ENCODE measurements around the gene RNASEH2B.

The RNASEH2B gene

DNA sequence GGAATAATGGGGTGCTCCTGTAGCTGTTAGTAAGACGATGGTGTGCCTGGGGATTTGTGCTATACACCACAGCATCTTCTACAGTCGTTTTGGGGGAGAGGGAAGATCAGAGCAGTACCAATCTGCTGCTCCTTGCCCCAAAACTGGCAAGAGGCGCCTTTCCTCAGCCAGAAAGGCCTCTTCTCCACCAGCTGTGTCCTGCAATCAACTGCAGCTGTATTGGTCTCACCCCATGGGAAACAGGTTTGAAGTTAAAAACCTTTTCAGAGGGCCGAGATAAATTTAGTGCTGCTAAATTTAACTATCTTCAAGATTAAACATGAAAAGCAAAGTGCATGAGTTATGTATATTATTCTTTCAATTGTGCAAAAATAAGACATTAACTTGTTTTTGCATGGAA is 1.2 kb upstream of the RNASEH2B start:
- DNase-seq (ENCODE audit: insufficient read length) = no peak
- FAIRE-seq = no peak
- no peak for TF ChIP-seq POLR2AphosphoS5 (IDR thresholded peaks at IDR 0.05; ENCODE audit: low read depth, low read length)
- TF ChIP-seq TAF1 (IDR thresholded peaks at IDR 0.05; ENCODE audit: borderline replicate concordance, low read depth, low read length) = no peak
- no peak for TF ChIP-seq POLR2A (IDR thresholded peaks at IDR 0.05; ENCODE audit: low read depth, low read length)

DNA sequence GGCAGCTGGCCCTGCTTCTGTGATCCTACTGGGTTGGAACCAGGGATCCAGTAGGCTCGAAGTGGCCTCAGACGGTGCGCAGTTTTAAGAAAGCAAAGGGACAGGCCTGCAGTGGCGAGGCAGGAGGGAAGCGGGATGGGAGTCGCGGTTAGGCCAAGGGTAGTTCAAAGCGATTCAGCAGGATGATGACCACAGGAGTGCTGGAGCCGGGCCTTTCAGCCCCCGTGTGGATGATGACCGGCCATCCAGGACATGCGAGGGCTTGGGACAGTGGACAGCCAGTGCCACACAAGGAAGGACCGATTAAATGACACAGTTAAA is 854 bp downstream of the RNASEH2B start:
- TF ChIP-seq TAF1 (IDR thresholded peaks at IDR 0.05; ENCODE audit: borderline replicate concordance, low read depth, low read length) (no peak), POLR2AphosphoS5 (IDR thresholded peaks at IDR 0.05; ENCODE audit: low read depth, low read length) (no peak), POLR2A (IDR thresholded peaks at IDR 0.05; ENCODE audit: low read depth, low read length) (no peak; the same call in 1 of the 2 replicates)
- DNase-seq (ENCODE audit: insufficient read length) = no peak
- FAIRE-seq = peak; percentile 21

DNA sequence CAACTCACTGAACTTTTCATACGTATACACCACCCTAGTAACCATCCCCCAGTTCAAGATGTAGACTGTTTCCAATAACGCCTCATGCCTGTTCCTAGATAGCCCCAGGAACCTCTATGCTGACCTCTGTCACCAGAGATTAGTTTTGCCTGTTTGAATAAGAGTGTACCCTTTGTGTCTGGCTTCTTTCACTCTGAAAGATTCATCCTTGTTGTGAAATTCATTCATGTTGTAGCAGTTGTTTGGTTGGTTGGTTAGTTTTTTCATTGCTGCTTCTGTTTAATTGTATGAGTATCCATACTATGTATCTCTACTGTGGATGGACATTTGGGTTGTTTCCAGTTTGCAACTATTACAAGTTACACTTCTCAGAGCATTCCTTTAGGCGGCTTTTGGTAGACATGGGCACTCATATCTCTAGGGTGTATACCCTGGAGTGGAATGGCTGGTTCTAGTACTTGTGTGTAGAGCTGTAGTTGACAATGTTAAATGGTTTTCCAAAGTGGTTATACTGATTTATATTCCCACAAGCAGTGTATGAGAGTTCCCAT is 1.6 kb downstream of the RNASEH2B start:
- no peak for FAIRE-seq
- TF ChIP-seq POLR2AphosphoS5 (IDR thresholded peaks at IDR 0.05; ENCODE audit: low read depth, low read length) (no peak), TAF1 (IDR thresholded peaks at IDR 0.05; ENCODE audit: borderline replicate concordance, low read depth, low read length) (no peak), POLR2A (IDR thresholded peaks at IDR 0.05; ENCODE audit: low read depth, low read length) (no peak)
- no peak for DNase-seq (ENCODE audit: insufficient read length)

DNA sequence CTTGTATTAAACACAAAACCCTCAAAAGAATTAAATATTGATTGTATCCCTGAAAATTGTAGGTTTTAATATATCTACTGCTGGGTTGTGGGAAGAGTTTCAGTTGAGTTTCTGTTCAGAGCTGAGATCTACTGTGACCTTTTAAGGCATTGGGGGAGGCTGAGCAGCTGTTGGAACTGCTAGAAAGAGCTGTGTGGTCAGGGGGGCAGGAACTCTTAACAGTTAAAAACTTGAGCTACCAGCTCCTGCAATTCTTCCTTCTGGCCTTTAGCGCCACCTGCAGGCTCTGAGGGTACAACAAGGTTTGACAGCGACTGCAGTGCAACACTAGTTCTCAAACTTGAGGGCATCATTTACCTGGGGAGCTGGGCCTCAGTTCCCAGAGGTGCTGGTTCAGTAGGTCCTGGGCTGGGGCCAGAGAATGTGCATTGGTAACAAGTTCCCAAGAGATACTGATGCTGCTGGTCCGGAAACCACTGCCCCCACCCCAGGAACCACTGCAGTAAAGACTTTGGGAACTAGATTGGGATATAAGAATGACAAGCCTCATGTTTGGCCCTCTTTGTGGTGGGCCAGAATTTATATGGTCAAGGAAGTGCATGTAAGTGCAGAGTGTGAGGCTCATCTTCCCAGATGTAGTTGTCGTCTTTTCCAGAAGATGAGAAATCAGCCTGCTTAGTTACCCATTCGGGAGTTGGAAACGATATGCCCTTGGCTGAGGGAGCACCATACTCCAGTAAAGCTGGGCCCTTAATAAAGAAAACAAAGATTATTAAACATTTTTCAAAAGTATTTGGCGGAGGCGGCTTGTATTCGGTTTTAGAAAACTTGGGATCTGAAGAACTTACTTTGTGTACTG is 2.6 kb downstream of the RNASEH2B start:
- DNase-seq (ENCODE audit: insufficient read length) = no peak
- FAIRE-seq = peak; percentile 96
- TF ChIP-seq TAF1 (IDR thresholded peaks at IDR 0.05; ENCODE audit: borderline replicate concordance, low read depth, low read length) = no peak; the same call in 1 of the 2 replicates
- TF ChIP-seq POLR2A (IDR thresholded peaks at IDR 0.05; ENCODE audit: low read depth, low read length) = no peak
- TF ChIP-seq POLR2AphosphoS5 (IDR thresholded peaks at IDR 0.05; ENCODE audit: low read depth, low read length) = no peak; the same call in 1 of the 2 replicates

DNA sequence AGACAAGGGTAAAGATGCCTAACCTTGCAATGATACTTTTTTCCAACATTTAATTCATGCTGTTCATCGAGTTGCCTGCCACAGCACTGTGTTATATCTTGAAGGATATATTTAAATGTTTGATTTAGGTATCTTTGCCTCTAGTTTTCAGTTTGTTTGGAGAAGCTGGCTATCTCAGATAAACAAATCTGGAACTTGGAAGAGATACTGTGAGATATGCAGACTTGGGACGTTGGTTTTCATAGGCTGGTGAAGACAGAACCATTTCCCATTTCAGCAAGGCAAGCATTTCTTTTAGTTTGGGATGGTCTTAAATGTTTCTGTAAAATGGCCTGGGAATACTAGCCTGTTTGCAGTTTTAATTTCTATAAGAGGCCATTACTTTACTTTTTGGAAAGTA is 3.3 kb downstream of the RNASEH2B start:
- FAIRE-seq (no peak), DNase-seq (ENCODE audit: insufficient read length) (no peak)
- TF ChIP-seq TAF1 (IDR thresholded peaks at IDR 0.05; ENCODE audit: borderline replicate concordance, low read depth, low read length) (no peak), POLR2AphosphoS5 (IDR thresholded peaks at IDR 0.05; ENCODE audit: low read depth, low read length) (no peak), POLR2A (IDR thresholded peaks at IDR 0.05; ENCODE audit: low read depth, low read length) (no peak)

DNA sequence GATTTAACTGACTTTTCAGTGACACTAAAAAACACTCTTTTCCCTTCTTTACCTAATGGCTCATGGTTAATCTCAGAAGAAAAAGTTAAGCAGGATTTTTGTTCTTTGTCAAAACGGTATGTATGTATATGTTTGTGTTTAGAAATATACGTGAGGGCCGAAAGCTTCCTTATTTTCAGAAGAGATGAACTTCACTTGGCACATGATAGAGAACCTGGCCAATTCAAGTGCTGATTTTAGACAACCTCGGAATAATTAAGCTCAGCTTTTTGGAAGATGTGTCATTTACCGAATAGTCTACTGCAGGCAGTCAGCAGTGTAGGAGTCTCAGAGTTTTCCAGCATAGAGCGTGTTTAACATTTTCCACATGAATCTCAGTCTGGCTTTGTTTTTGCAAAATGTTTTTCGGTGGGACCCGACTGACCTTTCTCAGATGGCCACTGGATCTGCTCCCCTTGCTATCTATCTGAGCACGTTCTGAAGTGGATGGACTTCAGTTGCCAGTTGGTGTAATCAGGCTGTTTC is 4.6 kb downstream of the RNASEH2B start:
- no peak for DNase-seq (ENCODE audit: insufficient read length)
- FAIRE-seq = peak; percentile 5

DNA sequence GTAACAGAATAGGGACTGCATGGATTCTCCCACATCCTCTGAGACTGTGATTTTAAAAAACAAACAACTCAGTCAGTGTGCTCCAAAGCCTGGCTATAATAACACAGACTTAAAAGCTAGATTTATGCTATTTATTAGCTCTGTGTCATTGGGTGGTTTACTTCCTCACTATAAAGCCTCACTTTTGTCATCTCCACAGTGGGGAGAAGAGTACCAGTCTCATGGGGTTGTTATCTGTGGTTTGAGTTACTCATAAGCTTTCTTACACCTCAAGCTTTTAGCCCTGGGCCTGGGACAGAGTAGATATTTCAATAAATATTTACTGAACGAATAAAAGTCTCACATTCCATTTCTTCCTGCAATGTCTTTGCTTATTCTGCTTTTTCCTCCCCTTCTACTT is 5.3 kb downstream of the RNASEH2B start:
- DNase-seq (ENCODE audit: insufficient read length) (no peak), FAIRE-seq (no peak)
- no peak for TF ChIP-seq POLR2AphosphoS5 (IDR thresholded peaks at IDR 0.05; ENCODE audit: low read depth, low read length)
- TF ChIP-seq POLR2A (IDR thresholded peaks at IDR 0.05; ENCODE audit: low read depth, low read length) = no peak
- no peak for TF ChIP-seq TAF1 (IDR thresholded peaks at IDR 0.05; ENCODE audit: borderline replicate concordance, low read depth, low read length)

More for the DNA sequence above, 4.6 kb downstream of the RNASEH2B start:
- TF ChIP-seq TAF1 (IDR thresholded peaks at IDR 0.05; ENCODE audit: borderline replicate concordance, low read depth, low read length) = no peak
- TF ChIP-seq POLR2A (IDR thresholded peaks at IDR 0.05; ENCODE audit: low read depth, low read length) = no peak
- no peak for TF ChIP-seq POLR2AphosphoS5 (IDR thresholded peaks at IDR 0.05; ENCODE audit: low read depth, low read length)

DNA sequence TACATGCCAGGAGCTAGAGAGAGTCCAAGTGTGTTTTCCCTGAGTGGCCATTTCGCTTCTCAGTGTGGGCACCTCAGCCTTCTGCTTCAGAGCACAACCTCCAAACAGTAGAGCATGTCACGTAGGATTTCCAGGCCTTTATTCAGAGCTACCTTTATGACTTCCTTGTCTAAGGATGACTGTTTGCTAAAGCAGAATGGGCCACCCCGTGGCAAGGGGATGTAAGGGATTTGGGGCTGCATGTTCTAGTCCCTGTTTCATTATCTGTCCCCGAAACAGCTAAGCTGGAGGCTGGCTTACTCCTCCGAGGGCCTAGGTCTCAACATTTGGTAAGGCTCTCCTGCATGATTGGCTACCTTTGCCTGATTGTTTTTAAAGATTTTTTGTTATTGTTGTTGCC is 6.0 kb downstream of the RNASEH2B start:
- TF ChIP-seq POLR2AphosphoS5 (IDR thresholded peaks at IDR 0.05; ENCODE audit: low read depth, low read length) (no peak), POLR2A (IDR thresholded peaks at IDR 0.05; ENCODE audit: low read depth, low read length) (0 out of 2 replicates have a peak, but pooled peaks have one; percentile 24)
- FAIRE-seq (peak; percentile 38), DNase-seq (ENCODE audit: insufficient read length) (no peak)

DNA sequence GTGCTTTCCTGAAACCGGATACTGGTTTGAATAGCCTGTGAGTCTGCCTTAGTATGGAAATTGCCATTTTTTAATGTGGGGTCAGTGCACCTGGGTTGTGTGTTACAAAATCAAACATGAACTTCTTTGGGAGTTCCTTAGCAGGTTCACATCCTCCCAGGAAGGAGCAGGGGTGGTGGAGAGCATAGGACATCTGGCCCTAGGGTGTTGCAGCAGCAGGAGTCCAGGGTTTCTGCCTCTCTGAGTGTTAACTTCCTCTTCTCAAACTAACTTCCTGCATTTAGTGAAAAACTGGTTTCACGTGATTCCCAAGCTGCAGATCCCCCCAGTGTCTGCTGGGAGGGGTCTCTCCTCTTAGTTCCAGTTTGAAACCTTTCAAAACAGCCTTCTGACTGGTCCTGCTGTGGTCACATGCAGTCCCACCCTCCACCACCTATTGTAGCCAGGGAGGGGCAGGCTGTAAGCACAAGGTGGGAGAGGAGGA is 7.2 kb downstream of the RNASEH2B start:
- no peak for DNase-seq (ENCODE audit: insufficient read length)
- TF ChIP-seq POLR2AphosphoS5 (IDR thresholded peaks at IDR 0.05; ENCODE audit: low read depth, low read length) (peak; percentile 38; the same call in 1 of the 2 replicates), TAF1 (IDR thresholded peaks at IDR 0.05; ENCODE audit: borderline replicate concordance, low read depth, low read length) (no peak), POLR2A (IDR thresholded peaks at IDR 0.05; ENCODE audit: low read depth, low read length) (0 out of 2 replicates have a peak, but pooled peaks have one; percentile 25)
- peak; percentile 70 for FAIRE-seq

DNA sequence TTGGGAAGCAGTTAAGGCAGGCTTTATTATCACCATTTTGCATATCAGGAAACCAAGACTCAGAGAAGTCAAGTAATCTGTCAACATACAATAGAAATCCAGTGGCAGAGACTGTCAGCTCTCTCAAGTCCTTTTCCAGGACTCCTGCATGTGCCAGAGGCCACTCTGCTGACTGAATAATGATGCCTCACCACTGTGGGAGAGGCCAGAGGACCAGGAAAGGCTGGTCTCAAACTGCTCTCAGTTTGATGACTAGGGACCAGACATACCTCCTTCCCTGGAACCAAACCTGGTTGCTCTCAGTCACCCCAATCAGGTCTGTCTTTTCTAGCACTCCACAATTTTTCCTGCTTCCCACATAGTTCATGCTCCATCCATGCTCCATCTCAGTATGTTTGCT is 8.0 kb downstream of the RNASEH2B start:
- DNase-seq (ENCODE audit: insufficient read length) (no peak), FAIRE-seq (no peak)
- TF ChIP-seq POLR2A (IDR thresholded peaks at IDR 0.05; ENCODE audit: low read depth, low read length) (no peak), POLR2AphosphoS5 (IDR thresholded peaks at IDR 0.05; ENCODE audit: low read depth, low read length) (no peak), TAF1 (IDR thresholded peaks at IDR 0.05; ENCODE audit: borderline replicate concordance, low read depth, low read length) (no peak)

DNA sequence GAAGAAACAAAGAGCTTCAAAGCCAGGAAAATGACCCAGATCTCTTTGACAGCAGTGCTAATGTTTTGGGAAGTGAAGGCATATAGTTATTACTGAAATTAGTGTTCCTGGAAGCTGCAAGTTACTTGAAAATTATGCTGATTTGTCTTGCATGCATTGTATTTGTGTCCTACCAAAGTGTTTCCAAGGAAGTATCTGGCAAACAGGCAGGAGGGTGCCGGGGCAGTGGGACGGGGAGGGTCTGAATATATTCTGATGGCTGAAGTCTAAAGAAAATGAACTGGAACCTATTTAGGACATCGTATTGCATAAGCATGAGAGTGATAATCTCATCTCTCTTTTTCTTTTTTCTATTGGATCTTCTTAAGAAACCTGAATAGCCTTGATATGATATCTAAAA is 9.0 kb downstream of the RNASEH2B start:
- no peak for TF ChIP-seq TAF1 (IDR thresholded peaks at IDR 0.05; ENCODE audit: borderline replicate concordance, low read depth, low read length)
- no peak for DNase-seq (ENCODE audit: insufficient read length)
- FAIRE-seq = no peak

DNA sequence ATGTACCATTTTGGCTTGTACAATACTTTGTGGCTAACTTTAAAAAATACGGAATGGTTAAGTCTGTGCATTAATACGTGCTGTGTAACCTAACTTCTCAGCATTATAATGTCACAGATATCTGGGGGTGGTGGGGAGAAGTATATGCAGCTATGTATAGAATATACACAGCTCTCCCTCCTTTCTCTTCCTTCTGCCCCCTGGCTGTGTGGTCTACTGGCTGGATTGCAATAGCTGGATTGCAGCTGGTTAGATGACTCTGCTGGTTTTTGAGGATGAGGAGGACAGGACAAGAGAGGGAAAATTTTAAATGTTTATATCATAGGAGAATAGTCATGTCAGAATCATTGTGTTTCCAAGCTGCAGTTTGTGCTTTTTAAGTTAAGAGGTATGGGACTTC is 9.7 kb downstream of the RNASEH2B start:
- FAIRE-seq (no peak), DNase-seq (ENCODE audit: insufficient read length) (no peak)
- TF ChIP-seq POLR2AphosphoS5 (IDR thresholded peaks at IDR 0.05; ENCODE audit: low read depth, low read length) = no peak
- TF ChIP-seq POLR2A (IDR thresholded peaks at IDR 0.05; ENCODE audit: low read depth, low read length) = no peak
- no peak for TF ChIP-seq TAF1 (IDR thresholded peaks at IDR 0.05; ENCODE audit: borderline replicate concordance, low read depth, low read length)

All from GM12892 (cell line).